ENCODE results near the gene FRMD4B. TPM values are rescaled to one million over a fixed set of nuclear protein-coding genes. Genes with fewer than 3 reads are reported as not detected.
"Not testable (repeated sequence)": the region's sequence is repeated elsewhere in the genome, so short reads cannot be mapped to it uniquely, and the experiment has no call there.

FRMD4B gene
- total RNA-seq, 2 experiments from 2014 or later, result 29.1 to 32.8 TPM

DNA sequence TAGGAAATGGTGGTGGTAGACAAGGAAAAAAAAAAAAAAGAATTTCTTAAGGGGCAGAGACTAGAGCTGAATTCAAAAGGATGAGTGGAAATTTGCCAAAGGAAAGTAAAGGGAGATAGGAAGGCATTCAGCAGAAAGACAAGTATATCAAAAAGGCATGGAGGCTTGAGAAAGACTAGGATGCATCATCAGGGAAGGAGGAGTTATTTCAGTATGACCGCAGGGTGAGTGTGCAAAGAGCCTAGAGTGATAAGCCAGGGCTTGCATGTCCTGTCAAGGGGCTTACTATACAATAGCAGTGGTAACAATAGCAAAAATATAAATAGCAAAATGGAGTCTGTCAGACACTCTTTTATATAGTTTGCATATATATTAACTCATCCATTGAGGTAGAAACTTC, 112.0 kb downstream of the FRMD4B start:
- Mint-ChIP-seq H3K36me3 (no peaks in the 10 kb centered on the region), H3K9me3 (no peaks in the 10 kb centered on the region), H3K4me3 (no peak overlapping the region), H3K27ac (no peak overlapping the region), H3K4me1 (ENCODE audit: low read depth) (peaks cover 2% of the 10 kb centered on the region), H3K27me3 (peaks cover 2% of the 10 kb centered on the region)
- intact Hi-C loops (cut with micrococcal nuclease), result no loop called here
- ChIA-PET CTCF (no interaction called here), POLR2A (no interaction called here)
- DNase-seq, result no peak

DNA sequence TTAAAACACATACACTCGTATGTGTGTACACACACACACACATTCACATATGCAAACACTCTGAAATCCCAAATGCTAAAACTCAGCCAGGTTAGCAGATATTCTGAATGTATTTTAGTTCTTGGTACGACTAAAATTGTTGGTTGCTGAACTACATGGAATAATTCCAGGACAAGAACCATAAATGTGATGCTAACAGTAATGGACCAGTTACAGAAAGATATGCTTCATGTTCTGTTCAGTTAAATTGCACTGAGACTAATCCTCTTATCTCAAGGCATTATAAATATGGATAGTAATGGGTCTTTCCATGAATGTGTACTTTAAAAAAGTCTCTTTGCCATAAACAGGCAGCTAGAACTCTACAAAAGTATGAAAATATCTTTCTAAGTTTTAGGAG, 113.3 kb downstream of the FRMD4B start:
- Mint-ChIP-seq H3K4me1 (ENCODE audit: low read depth) (peaks cover 2% of the 10 kb centered on the region), H3K9me3 (no peaks in the 10 kb centered on the region), H3K27me3 (peaks cover 2% of the 10 kb centered on the region), H3K36me3 (no peaks in the 10 kb centered on the region), H3K4me3 (no peak overlapping the region), H3K27ac (no peak overlapping the region)
- intact Hi-C loops (cut with micrococcal nuclease), result no loop called here
- ChIA-PET POLR2A (interaction anchor here (1.4 kb wide), 1 partner anchor 73 kb away, joined by 3 read pairs; no protein-coding TSS in a partner anchor), CTCF (no interaction called here)
- DNase-seq, result no peak

DNA sequence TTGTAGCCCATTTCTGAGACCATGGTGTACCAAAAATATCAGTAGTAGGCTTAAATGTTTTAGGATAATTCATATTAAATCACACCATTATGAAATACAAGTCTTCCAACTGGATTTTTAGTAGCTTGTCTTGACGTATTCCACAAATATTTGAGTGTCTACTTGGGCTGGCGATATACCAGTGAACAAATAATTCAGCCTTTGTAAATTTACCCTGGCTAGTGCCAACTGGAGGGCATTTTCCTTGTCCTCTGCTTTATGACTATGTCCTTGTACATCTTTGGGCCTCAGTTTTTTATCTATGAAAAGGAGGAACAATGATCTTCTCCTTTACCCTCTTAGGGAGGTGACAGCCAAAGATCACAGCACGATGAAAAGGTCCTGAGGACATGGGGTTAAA, 114.8 kb downstream of the FRMD4B start:
- Mint-ChIP-seq H3K27ac (no peak overlapping the region), H3K4me1 (ENCODE audit: low read depth) (peaks cover 2% of the 10 kb centered on the region), H3K4me3 (no peak overlapping the region), H3K27me3 (peaks cover 2% of the 10 kb centered on the region), H3K36me3 (no peaks in the 10 kb centered on the region), H3K9me3 (no peaks in the 10 kb centered on the region)
- CTCF ChIA-PET, result interaction anchor here (1.9 kb wide), 1 partner anchor 35 kb away, joined by 5 read pairs; no protein-coding TSS in a partner anchor
- POLR2A ChIA-PET, result interaction anchor here (1.3 kb wide), 1 partner anchor 11 kb away, joined by 3 read pairs; no protein-coding TSS in a partner anchor
- intact Hi-C loops (cut with micrococcal nuclease), result no loop called here
- no peak for DNase-seq

DNA sequence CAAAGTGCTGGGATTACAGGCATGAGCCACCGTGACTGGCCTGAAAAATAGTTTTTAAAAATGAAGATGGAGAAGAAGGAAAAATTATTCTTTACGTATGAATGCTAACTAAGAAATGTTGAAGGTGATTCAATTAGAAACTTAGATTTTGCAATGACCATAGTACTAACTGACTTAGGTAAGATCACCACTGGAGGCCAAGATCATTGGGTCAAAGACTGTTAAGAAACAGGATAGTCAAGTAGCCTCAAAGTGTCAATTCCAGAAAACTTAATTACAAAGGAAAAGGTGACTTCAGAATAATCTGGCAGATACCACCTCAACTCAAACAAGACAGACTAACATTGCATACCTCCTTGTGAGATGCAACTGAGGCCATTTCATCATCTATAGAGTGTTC, 119.3 kb downstream of the FRMD4B start:
- intact Hi-C loops (cut with micrococcal nuclease), result no loop called here
- Mint-ChIP-seq H3K27me3 (peaks cover 2% of the 10 kb centered on the region), H3K27ac (no peak overlapping the region), H3K4me1 (ENCODE audit: low read depth) (no peaks in the 10 kb centered on the region), H3K9me3 (no peaks in the 10 kb centered on the region), H3K36me3 (no peaks in the 10 kb centered on the region), H3K4me3 (no peak overlapping the region)
- ChIA-PET CTCF (no interaction called here), POLR2A (no interaction called here)
- DNase-seq, result no peak

DNA sequence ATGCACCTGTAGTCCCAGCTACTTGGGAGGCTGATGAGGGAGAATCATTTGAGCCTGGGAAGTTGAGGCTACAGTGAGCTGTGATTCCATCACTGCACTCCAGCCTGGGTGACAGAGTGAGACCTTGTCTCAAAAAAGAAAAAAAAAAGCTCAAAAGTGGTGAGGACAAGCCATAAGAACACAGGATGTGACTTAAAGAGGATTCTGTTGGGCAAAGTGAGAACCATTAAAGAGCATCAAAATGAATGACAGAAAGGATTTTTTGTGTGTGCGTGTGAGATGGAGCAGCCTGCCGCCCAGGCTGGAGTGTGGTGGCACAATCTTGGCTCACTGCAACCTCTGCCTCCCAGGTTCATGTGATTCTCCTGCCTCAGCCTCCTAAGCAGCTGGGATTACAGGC, 119.8 kb downstream of the FRMD4B start:
- POLR2A ChIA-PET; H3K27me3 Mint-ChIP-seq; H3K4me1 Mint-ChIP-seq (ENCODE audit: low read depth); H3K36me3 Mint-ChIP-seq; DNase-seq; H3K27ac Mint-ChIP-seq; CTCF ChIA-PET; H3K4me3 Mint-ChIP-seq; intact Hi-C loops (cut with micrococcal nuclease); H3K9me3 Mint-ChIP-seq: not testable (repeated sequence)

DNA sequence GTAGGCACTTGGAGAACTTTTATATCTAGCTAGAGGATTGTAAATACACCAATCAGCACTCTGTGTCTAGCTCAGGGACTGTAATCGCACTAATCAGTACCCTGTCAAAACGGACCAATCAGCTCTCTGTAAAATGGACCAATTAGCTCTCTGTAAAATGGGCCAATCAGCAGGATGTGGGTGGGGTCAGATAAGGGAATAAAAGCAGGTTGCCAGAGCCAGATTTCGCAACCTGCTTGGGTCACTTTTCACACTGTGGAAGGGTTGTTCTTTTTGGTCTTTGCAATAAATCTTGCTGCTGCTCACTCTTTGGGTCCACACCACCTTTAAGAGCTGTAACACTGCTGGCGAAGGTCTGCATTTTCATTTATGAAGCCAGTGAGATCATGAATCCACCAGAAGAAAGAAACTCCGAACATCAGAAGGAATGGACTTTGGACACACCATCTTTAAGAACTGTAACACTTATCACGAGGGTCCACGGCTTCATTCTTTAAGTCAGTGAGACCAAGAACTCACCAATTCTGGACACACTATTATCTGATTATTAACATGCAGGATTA, 125.0 kb downstream of the FRMD4B start:
- H3K4me3 Mint-ChIP-seq; H3K9me3 Mint-ChIP-seq; H3K4me1 Mint-ChIP-seq (ENCODE audit: low read depth); H3K27ac Mint-ChIP-seq; H3K27me3 Mint-ChIP-seq; DNase-seq; intact Hi-C loops (cut with micrococcal nuclease); H3K36me3 Mint-ChIP-seq; POLR2A ChIA-PET: not testable (repeated sequence)
- CTCF ChIA-PET, result interaction anchor here (1.4 to 1.5 kb wide), 2 partner anchors 99 to 101 kb away, joined by 3 to 4 read pairs; no protein-coding TSS in a partner anchor

DNA sequence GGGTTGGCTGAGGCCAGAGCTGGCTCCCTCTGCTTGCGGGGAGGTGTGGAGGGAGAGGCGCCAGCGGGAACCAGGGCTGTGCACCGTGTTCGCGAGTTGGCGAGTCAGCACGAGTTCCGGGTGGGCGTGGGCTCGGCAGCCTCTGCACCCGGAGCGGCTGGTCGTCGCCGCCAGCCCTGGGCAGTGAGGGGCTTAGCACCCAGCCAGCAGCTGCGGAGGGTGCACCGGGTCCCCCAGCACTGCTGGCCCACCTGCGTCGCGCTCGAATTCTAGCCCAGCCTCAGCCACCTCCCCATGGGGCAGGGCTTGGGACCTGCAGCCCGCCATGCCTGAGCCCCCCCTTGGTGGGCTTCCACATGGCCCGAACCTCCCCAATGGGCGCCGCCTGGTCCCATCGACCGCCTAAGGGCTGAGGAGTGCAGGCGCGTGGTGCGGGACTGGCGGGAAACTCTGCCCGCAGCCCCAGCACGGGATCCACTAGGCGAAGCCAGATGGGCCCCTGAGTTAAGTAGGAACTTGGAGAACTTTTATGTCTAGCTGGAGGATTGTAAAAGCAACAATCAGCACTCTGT, 125.6 kb downstream of the FRMD4B start:
- ChIA-PET POLR2A (no interaction called here), CTCF (interaction anchor here (1.4 to 1.5 kb wide), 2 partner anchors 99 to 100 kb away, joined by 3 to 4 read pairs; no protein-coding TSS in a partner anchor)
- no peaks in the 10 kb centered on the region for H3K4me1 Mint-ChIP-seq (ENCODE audit: low read depth)
- no peak for DNase-seq
- no peak overlapping the region for H3K4me3 Mint-ChIP-seq
- intact Hi-C loops (cut with micrococcal nuclease), result no loop called here
- H3K27me3 Mint-ChIP-seq, result no peaks in the 10 kb centered on the region
- no peak overlapping the region for H3K27ac Mint-ChIP-seq
- no peaks in the 10 kb centered on the region for H3K9me3 Mint-ChIP-seq
- no peaks in the 10 kb centered on the region for H3K36me3 Mint-ChIP-seq

DNA sequence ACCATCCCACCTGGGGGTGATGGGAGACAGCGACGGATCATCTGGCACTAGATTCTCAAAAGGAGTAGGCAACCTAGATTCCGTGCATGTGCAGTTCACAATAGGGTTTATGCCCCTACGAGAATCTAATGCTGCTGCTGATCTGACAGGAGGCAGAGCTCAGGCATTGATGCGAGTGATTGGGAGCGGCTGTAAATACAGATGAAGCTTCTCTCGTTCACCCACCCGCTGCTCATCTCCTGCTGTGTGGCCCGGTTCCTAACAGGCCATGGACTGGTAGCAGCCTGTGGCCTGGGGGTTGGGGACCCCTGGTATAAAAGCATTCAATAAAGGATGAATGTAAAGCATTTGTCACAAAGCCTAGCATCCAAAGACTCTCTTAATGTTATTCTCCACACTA, 126.8 kb downstream of the FRMD4B start:
- POLR2A ChIA-PET, result no interaction called here
- no peak overlapping the region for H3K4me3 Mint-ChIP-seq
- no peak overlapping the region for H3K27ac Mint-ChIP-seq
- no peaks in the 10 kb centered on the region for H3K36me3 Mint-ChIP-seq
- CTCF ChIA-PET, result no interaction called here
- intact Hi-C loops (cut with micrococcal nuclease), result no loop called here
- no peaks in the 10 kb centered on the region for H3K27me3 Mint-ChIP-seq
- no peak for DNase-seq
- H3K4me1 Mint-ChIP-seq (ENCODE audit: low read depth), result no peaks in the 10 kb centered on the region
- H3K9me3 Mint-ChIP-seq, result no peaks in the 10 kb centered on the region

DNA sequence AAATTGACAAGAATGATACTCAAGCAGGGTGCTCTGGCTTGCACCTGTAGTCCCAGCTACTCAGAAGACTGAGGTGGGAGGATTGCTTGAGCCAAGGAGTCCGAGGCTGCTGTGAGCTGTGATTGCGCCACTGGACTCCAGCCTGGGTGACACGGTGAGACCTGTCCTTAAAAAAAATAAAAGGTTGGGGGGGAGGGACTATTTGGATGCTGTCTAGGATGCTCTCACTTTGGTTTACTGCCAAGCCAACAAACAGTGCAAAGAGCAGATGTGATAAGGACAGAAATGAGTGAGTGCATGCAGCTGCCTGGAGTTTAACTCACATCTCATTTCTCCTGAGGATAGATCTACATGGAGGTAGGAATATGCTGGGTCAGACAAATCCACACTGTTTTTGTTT, 130.0 kb downstream of the FRMD4B start:
- Mint-ChIP-seq H3K36me3 (no peaks in the 10 kb centered on the region), H3K27me3 (no peaks in the 10 kb centered on the region), H3K4me1 (ENCODE audit: low read depth) (no peaks in the 10 kb centered on the region), H3K9me3 (no peaks in the 10 kb centered on the region), H3K4me3 (no peak overlapping the region), H3K27ac (no peak overlapping the region)
- no peak for DNase-seq
- POLR2A ChIA-PET, result no interaction called here
- CTCF ChIA-PET, result no interaction called here
- intact Hi-C loops (cut with micrococcal nuclease), result no loop called here

DNA sequence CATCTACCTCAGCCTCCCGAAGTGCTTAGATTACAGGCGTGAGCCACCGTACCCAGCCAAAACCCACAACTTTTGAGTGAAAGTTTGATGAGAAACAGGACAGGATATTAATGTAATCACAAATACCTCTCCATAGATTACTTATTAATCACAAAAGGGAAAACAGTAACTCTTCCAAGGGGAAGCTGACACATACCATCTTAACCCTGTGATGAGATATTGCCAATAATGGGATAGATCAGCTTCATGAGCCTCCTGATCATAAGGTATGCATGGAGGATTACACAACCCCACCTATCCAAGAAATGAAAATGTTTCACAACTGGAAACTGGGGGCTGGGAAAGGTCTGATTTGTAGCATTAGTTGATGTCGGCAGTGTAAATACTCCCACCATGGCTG, 131.5 kb downstream of the FRMD4B start:
- peaks cover 7% of the 10 kb centered on the region for H3K4me1 Mint-ChIP-seq (ENCODE audit: low read depth)
- H3K9me3 Mint-ChIP-seq, result no peaks in the 10 kb centered on the region

DNA sequence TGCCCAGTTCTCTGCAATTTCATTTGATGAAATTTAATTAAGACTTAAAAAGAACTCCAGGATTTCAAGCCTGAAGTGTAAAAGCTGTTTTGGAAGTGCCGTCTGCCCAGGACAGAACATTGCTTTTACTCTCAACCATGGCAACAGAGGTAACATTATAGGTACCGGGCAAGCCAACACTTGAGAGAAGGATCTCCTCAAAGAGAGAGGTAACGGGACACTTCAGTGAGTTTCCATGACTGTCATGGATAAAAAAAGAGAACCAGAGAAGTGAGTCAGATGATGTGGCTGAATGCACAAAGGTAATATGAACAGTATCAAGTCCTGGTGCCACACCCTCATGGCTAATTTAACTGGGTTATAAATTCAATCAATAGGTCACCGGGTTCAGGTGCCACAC, 133.3 kb downstream of the FRMD4B start:
- H3K36me3 Mint-ChIP-seq, result no peaks in the 10 kb centered on the region
- DNase-seq, result no peak
- ChIA-PET POLR2A (no interaction called here), CTCF (interaction anchor here (0.6 kb wide), 1 partner anchor 16 kb away, joined by 3 read pairs; no protein-coding TSS in a partner anchor)
- H3K27ac Mint-ChIP-seq, result no peak overlapping the region
- H3K27me3 Mint-ChIP-seq, result no peaks in the 10 kb centered on the region
- H3K9me3 Mint-ChIP-seq, result no peaks in the 10 kb centered on the region
- peaks cover 14% of the 10 kb centered on the region for H3K4me1 Mint-ChIP-seq (ENCODE audit: low read depth)
- no peak overlapping the region for H3K4me3 Mint-ChIP-seq
- intact Hi-C loops (cut with micrococcal nuclease), result loop anchor here (5.0 kb wide), 1 partner anchor 35 kb away; no protein-coding TSS in a partner anchor

More for the DNA sequence above, 131.5 kb downstream of the FRMD4B start:
- no peaks in the 10 kb centered on the region for H3K27me3 Mint-ChIP-seq
- CTCF ChIA-PET, result no interaction called here
- intact Hi-C loops (cut with micrococcal nuclease), result loop anchor here (5.0 kb wide), 1 partner anchor 33 kb away; no protein-coding TSS in a partner anchor
- no peak overlapping the region for H3K4me3 Mint-ChIP-seq
- H3K27ac Mint-ChIP-seq, result no peak overlapping the region
- no peak for DNase-seq
- H3K36me3 Mint-ChIP-seq, result no peaks in the 10 kb centered on the region
- POLR2A ChIA-PET, result no interaction called here

DNA sequence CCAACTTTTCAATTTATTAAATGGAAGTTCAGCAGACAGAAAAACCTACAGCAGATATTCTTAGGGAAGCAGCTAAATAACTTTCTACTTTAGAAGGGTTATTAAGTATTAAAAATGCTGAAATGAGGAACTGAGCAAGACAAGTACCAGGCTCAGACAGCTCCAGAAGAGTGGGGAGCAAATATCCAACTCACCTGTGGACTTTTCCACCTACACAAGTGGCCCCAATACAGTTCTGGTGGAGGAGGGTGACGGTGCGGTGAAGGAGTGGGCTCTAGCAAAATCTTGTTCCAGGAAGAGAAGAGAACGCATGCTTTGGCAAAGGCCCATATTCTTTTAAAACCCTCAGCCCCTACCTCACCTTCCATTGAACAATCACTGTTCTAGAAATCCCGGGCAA, 133.7 kb downstream of the FRMD4B start:
- ChIA-PET CTCF (no interaction called here), POLR2A (no interaction called here)
- Mint-ChIP-seq H3K27ac (no peak overlapping the region), H3K9me3 (no peaks in the 10 kb centered on the region), H3K4me3 (no peak overlapping the region), H3K27me3 (no peaks in the 10 kb centered on the region), H3K36me3 (no peaks in the 10 kb centered on the region), H3K4me1 (ENCODE audit: low read depth) (peaks cover 14% of the 10 kb centered on the region)
- intact Hi-C loops (cut with micrococcal nuclease), result loop anchor here (5.0 kb wide), 1 partner anchor 35 kb away; no protein-coding TSS in a partner anchor
- DNase-seq, result no peak

Data from activated CD4-positive, alpha-beta memory T cell treated with anti-CD3 and anti-CD28 coated beads for 36 hours (primary cell).